NCI-H2171 (cell line): Measurements from ENCODE around the gene SWI5.
"Not testable (repeated sequence)": the region's sequence is repeated elsewhere in the genome, so short reads cannot be mapped to it uniquely, and the experiment has no call there.

Source experiments
- DNase-seq: peaks from one replicate; lab custom pipeline; 2025; lab: John Stamatoyannopoulos, UW

SWI5 gene

DNA sequence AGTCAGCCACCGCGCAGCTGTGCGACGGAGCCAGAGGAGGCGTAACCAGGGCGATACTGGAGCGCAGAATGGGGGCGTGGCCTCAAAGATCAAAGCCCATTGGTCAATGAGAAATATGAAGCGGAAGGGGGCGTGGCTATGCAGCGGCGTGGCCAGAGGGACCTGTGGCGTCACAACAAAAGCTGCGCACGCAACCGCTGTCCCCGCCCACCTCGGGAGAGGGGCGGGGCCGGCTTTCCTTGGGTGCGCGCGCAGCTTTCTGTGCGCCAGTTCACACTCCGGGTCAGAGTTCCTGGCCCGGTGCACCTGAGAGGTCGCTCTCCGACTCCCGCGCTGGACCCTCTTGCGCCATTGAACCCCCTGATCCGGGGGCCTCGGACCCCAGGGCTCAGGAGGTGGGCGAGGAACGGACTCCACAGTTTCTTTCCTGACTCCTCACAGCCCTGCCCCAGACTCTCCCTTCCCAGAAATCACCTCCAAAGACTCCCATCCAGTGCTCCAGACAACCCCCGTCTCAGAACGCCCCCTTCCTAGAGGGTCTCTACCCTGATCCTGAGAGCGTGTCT lies at the start of gene SWI5:
TSS of gene SWI5 (plus strand) at position 269 of the 566 bp plus-strand sequence.
- peak; percentile 100 for DNase-seq

- no peak for DNase-seq
Observed at GRCh38 chr9:128226412-128226801, 49.7 kb upstream of the SWI5 start.

DNA sequence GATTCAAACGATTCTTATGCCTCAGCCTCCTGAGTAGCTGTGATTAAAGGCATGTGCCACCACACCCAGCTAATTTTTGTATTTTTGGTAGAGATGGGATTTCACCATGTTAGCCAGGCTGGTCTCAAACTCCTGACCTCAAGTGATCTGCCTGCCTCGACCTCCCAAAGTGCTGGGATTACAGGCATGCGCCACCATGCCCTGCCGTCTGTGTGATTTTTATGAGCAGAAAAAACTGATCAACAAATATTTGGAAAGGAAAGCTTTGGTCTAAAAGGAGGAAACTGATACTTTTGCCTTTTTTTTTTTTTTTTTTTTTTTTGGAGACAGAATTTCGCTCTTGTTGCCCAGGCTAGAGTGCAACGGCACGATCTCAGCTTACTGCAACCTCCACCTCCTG lies 45.2 kb upstream of the SWI5 start:
- DNase-seq, result not testable (repeated sequence)

- DNase-seq, result no peak
Observed at GRCh38 chr9:128231638-128232527, 44.2 kb upstream of the SWI5 start.

DNA sequence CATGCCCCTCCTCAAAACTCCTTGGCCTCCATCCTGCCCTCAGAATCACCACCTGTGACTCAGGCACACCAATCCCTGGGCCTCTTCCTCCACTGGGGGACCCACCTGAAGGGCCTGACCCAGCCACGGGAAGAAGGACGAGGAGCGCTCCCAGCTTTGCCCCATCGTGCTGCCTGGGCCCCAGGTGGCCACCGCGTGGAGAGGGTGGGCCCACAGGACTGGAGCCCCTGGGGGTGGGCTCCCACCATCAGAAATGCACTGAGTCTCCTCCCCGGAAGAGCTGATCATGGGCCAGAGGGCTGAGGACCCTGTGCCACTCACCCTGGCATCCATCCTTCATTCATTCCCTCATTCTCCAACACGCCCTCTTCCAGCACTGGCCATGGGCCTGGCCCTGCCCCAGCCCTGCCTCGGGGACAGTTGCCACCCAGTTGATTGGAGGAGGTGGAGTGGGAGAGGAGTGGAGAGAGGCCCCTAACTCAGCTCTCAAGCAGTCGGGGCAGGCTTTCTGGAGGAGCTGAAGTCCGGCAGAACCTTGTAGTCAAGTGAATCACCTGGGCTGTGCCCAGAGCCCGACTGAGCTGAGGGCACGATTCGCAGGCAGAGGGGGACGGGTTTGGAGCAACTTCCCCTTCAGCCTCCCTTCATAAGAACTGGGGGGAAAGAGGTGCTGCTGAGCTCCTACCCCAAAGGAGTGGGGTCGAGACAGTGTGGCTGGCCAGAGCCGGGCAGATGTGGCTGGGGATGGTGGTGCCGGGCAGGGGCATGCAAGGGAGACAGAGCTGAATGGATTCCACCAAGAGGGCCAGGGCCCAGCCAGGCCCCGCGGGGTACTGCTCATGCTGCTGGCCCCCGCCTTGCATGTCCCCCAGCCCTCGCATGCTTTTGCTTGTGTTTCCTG lies 43.3 kb upstream of the SWI5 start:
- no peak for DNase-seq

DNA sequence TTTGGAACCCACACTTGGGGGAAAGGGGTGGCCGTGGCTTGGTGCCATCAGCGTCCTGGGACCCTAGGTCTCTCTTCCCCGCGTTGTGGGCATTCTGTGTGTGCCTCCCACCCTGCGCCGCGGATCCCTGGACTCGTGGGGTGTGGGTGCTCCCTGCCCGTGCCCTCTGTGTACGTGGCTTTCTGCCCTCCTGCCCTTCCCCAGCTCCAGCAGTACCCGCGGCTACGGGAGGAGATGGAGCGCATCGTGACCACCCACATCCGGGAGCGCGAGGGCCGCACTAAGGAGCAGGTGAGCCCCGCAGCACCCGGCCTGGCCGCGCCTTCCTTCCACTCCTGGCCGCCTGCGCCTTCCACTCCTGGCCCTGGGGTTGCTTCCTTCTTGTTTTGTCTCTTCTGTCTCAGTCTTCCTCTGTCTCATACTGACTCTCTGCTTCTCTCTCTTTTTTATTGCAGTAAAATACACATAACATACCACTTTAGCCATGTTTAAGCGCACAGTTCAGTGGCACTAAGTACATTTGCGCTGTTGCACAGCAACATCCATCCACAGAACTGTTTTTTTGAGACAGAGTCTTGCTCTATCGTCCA lies 42.2 kb upstream of the SWI5 start:
- no peak for DNase-seq

DNA sequence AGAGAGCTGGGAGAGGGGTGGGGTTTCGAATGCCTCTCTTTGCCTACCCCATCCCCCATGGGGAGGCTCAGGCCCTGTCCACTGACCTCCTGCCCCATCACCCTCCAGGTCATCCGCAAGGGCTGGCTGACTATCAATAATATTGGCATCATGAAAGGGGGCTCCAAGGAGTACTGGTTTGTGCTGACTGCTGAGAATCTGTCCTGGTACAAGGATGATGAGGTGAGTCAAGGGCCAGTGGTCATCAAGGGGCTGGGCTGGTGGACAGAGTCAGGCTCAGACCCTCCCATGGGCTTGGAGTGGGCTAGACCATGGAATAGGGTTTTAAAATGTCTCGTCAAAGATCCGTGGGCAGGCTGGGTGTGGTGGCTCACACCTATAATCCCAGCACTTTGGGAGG lies 34.0 kb upstream of the SWI5 start:
- no peak for DNase-seq

DNA sequence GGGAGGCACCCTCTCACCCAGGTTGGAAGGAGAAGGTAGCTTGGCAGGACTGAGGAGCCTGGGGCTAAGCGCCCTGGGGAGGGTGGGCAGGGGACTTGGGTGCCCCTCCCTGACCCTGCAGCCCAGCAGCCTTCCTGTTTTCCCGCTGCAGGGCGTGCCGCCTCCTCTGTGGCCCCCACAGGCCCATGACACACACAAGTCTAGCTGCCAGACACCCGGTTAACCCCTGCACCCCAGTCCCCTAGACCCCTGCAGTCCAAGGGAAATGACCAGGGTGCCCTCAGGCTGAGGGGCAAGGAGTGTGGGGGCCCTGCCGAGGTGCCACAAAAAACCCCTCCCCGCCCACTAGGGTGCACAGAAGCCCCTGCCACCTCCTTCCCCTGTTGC lies 33.3 kb upstream of the SWI5 start:
- DNase-seq, result no peak

DNA sequence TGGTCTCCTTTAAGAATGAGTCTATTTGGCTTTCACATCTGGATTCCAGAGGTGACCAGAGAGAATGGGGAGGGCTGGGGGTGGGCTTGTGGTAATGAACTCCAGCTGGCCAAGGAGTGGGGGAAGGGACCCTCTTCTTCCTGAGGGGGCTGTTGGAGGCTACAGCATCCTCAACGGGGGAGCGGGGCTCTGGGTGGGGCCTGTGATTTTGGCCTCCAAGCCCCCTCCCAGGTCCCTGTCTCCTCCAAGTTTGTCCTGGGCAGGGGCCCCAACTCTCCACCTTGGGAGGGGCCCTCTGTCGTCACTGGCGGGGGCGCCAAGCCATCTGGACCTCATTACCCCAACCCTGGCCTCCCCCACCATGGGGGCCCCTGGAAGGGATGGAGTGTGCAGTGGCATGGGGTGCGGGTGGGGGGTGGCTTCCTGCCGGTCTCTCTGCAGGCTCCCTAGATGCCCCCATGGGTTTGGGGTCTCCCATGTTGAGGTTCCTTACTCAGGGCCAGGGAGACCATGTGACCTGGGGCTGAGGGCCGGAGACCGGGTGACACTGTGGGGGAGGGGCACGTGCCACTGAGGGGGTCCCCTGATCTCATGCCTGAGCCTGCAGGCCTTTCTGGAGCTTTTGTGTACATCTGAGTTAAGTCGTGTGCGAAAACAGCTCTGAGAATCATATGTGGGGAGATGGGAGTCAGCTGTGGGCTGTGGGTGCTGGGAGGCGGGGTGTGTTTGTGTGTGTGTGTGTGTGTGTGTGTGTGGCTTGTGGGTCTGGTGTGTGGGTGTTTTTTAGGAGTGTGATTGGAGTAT lies 32.7 kb upstream of the SWI5 start:
- no peak for DNase-seq

DNA sequence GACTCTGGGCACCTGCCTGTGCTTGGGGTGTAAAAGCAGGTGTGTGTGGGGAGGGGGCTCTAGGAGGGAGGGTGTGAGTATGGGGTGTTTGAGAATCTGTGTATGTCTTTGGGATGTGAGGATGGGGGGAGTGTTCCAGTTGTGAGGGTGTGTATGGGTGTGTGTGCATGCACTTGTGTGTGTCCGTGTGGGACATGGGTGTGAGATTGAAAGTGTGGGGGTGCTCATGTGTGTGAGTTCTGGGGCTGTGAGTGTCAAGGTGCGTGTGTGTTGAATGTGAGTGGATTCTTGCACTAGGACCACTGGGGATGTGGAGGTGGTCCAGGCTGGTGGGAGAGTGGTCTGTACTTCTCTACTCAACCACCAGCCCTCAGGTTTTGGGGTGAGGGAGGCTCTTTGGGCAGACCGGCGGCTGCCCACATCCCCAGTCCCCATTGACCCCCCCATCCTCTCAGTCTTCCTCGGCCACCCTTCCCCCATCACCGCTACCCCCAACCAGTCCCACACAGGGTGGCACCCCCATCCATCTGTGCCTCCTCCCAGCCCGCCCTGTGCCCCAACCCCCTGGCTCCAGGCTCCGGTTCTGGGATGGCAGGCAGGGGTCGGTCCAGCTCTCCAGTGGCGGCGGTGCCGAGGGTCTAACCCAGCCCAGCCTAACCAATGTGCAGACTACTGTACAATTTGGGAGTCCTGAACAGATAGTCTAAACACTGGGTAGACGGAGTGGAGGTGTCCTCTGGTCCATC lies 31.8 kb upstream of the SWI5 start:
- DNase-seq, result no peak

DNA sequence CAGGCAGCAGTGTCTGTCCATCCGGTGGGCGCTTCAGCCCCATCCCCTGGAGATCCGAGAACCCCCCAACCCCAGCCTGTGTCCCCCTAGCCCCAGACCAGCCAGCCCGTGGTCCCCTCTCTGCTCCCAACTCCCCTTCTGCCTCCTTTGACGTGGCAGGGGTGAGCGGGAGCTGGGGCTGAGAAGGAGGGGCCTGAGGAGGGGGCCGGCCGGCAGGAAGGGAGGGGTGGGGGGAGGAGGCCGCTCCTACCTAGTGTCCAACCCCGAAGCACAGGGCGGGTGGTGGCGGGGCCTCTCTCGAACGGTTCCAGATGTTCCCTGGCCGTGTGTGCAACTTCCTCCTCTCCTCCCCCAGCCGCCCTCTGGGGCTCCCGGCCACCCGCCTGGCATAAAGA lies 31.2 kb upstream of the SWI5 start:
- DNase-seq, result no peak

DNA sequence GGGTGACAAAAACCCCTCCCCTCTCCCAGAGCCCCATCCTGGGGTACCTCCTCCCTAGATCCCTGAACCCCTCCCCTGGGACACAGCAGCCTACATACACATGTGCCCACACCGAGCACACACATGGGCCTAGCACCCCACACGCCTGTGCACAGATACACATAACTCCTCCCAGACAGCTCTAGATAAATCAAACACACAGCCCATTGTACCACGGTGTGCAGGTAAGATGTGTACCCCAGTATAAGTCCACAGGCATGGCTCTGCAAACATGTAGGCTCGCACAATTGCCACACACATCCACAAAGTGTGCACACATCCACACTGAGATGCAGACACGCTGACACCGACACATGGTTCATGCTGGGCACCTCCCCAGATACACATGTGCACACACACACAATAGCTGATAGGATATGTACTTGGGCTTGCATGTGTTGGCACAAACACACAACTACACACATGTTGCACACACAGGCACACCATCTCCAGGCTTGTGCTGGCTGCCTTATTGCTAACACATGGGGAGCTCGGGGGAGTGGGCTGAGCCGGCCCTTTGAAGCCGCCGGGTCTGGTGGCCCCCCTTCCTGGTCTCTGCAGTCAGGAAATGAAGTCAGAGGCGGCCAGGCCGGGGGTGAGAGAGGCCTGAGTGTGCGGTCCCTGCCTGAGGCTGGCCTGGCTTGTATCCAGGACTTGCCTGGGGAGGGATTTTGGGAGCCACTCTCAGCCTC lies 30.5 kb upstream of the SWI5 start:
- DNase-seq, result no peak

- no peak for DNase-seq
Observed at GRCh38 chr9:128246471-128246870, 29.6 kb upstream of the SWI5 start.

DNA sequence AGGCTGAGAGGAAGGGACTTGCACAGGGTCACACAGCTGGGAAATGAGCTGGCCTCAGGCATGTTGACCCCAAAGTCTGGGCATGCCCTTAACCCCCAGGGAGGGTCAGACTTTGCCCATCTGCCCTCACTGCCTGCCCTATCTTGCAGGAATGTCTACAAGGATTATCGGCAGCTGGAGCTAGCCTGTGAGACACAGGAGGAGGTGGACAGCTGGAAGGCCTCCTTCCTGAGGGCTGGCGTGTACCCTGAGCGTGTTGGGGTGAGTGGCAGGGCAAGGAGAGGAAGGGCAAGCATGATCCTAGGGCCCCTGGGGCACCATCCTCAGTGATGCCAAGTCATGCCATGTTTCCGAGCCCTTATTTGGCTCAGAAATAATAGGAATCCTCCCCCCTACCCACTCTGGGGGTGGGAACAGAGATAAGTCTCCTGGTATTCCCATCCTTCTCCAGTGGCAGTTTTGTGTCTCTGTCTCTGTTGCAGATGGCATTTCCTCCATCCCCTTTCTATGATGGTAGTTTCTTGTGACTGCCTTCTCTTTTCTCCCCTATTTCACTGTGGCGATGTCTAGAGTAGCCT lies 28.8 kb upstream of the SWI5 start:
- no peak for DNase-seq

DNA sequence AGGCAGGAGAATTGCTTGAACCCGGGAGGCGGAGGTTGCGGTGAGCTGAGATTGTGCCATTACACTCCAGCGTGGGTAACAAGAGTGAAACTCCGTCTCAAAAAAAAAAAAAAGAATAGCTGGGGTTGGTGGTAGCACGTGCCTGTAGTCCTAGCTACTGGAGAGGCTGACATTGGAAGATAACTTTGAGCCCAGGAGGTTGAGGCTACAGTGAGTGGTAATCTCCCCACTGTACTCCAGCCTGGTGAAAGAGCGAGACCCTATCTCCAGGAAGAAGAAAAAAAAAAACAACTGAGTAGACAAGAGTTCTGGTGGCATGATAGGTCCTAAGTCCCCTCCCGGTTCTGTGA lies 26.5 kb upstream of the SWI5 start:
- no peak for DNase-seq

- DNase-seq, result no peak
Observed at GRCh38 chr9:128249908-128250838, 25.9 kb upstream of the SWI5 start.

DNA sequence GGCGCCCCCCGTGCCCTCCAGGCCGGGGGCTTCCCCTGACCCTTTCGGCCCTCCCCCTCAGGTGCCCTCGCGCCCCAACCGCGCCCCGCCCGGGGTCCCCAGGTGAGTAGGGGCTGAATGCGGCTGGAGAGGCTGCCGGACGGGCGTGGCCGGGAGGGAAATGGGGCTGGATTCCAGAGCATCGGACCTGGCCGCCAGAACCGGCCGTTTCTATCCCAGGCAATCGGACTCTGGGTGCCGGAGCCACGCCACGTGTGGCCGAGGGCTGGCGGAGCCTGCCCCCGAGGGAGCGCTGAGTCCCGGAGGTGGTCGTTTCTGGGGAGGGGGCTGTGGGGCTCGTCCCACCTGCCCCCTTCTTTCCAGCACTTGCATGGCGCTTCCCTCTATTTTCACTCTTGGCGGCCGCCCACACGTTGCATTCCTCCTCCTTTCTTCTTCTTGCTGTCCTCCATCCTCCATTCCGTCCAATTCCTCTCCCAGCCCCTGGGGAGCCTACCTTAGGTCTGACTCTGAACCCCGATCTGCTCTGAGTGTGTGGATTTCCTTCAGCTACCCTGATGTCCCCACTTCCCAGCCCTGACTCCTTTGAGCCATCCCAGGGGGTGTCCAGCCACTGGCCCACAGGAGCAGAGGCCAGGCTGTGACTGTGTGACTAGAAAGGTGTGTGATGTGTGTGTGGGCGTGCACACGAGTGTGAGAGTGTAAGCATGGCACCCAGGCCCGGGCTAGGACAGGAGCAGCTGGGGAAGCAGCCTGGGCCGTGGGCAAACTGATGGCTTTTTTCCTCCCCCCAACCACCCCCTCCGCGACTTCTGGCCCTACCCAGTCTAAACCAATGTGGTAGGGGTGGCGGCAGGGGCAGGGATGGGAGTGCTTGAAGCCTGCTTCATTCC lies 25.0 kb upstream of the SWI5 start:
- DNase-seq, result no peak

DNA sequence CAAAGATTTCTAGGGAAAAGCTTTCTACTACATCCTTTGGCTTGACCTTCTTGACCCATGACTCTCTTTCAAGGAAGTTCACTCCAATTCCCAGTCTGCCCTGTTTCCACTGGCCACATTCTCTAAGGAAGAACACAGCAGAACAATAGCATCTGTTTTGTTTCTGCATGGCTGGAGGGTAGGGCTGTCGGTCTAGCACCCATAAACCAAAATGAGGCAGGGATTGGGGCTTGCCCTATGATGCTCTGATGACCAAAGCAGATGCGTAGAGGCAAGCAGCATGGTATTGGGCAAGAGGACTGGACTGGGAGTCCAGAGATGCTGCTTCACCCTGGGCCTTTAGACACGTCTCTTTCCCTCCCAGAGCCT lies 24.4 kb upstream of the SWI5 start:
- DNase-seq, result no peak
